ENCODE results near the gene PLD3. TPM values are rescaled to one million over a fixed set of nuclear protein-coding genes. Genes with fewer than 3 reads are reported as not detected.
A peak's percentile ranks its signal among the peaks of the same experiment; 100 is the strongest.
"Not testable (repeated sequence)": the region's sequence is repeated elsewhere in the genome, so short reads cannot be mapped to it uniquely, and the experiment has no call there.

The PLD3 gene
- polyA plus RNA-seq, 4 donors = 215 to 340 (median 265) TPM

- no peak for DNase-seq (ENCODE audit: low read depth in 4 of 4, low spot score in 2 of 4)
These were observed 12.3 kb downstream of the PLD3 start for GRCh38 chr19:40360708-40361241.

GRCh38 chr19:40362160-40362559, 13.7 kb downstream of the PLD3 start:
- no peak for DNase-seq (ENCODE audit: low read depth in 4 of 4, low spot score in 2 of 4)

- DNase-seq (ENCODE audit: low read depth in 4 of 4, low spot score in 2 of 4) = no peak
These were observed 14.6 kb downstream of the PLD3 start for GRCh38 chr19:40363069-40363468.

DNA sequence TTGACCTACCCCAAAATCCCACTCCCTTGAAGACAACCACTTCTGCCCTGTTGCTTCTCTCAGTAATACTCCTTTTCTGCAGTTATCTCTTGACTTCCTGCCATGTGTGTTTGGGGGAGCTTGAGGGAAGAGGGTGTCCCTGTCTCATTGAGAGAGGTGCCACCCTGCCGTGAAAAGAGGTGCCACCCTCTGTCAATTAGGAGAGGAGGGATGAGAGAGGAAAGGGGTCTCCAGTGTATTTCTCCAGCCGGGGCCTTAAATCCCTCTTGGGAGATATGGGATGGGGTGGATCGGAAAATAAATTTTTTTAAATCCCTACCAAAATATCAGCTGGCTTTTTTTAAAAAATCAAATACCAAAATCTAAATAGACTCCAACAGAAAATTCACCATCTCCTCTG, 16.5 kb downstream of the PLD3 start:
- DNase-seq (ENCODE audit: low read depth in 4 of 4, low spot score in 2 of 4) = no peak

GRCh38 chr19:40365613-40366401, 17.3 kb downstream of the PLD3 start:
- peak in 3 of 4 donors; percentile 68 to 80 (median 73) for DNase-seq (ENCODE audit: low read depth in 4 of 4, low spot score in 2 of 4)

GRCh38 chr19:40366697-40367561, 18.4 kb downstream of the PLD3 start:
- no peak for DNase-seq (ENCODE audit: low read depth in 4 of 4, low spot score in 2 of 4)

DNA sequence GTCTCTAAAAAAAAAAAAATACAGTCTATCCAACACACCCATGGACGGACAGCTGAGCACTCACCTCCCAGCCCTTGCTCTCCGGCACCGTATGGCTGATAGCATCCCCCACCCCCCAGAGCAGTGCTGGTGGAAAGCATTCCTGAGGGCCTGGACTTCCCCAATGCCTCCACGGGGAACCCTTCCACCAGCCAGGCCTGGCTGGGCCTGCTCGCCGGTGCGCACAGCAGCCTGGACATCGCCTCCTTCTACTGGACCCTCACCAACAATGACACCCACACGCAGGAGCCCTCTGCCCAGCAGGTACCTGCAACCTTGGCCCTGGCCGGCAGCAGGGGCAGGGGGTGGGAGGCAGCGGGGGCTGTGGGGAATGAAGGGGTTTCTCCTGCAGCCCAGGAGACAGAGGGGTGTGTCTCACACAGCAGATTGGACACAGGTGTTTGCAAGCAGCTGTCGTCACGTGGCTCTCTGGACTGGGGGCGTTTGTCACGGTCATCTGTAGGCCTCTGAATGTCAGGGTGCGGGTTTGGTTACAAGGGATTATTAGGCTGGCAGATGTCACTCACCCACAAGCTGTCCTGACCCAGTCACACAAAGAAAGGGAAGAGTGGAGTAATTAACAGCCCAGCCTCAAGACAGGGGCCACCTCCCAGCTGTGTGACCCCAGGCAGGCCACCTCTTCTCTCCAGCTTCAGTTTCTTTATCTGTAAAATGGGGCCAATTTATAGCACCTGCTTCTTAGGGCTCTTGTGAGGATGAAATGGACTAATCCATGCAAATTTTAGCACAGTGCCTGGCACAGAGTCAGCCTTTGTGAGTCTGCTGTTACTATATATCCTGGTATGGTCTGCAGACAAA, 19.3 kb downstream of the PLD3 start:
- DNase-seq (ENCODE audit: low read depth in 4 of 4, low spot score in 2 of 4) = no peak

DNA sequence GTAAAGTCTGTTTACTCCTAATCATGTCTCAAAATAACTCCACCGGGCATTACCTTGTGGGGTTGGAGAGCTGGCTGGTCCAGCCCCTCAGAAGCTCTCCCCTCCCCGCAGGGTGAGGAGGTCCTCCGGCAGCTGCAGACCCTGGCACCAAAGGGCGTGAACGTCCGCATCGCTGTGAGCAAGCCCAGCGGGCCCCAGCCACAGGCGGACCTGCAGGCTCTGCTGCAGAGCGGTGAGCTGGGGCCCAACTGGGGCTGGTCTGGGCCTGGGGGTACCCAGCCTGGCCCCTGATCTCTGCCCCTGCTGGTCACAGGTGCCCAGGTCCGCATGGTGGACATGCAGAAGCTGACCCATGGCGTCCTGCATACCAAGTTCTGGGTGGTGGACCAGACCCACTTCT, 21.3 kb downstream of the PLD3 start:
- DNase-seq (ENCODE audit: low read depth in 4 of 4, low spot score in 2 of 4) = no peak

- not testable (repeated sequence) for DNase-seq (ENCODE audit: low read depth in 4 of 4, low spot score in 2 of 4)
These were observed 21.8 kb downstream of the PLD3 start for GRCh38 chr19:40370253-40370652.

GRCh38 chr19:40370997-40371801, 22.7 kb downstream of the PLD3 start:
- no peak for DNase-seq (ENCODE audit: low read depth in 4 of 4, low spot score in 2 of 4)

- DNase-seq (ENCODE audit: low read depth in 4 of 4, low spot score in 2 of 4) = no peak
These were observed 23.3 kb downstream of the PLD3 start for GRCh38 chr19:40371802-40372122.

GRCh38 chr19:40374084-40374483, 25.6 kb downstream of the PLD3 start:
- DNase-seq (ENCODE audit: low read depth in 4 of 4, low spot score in 2 of 4) = no peak

GRCh38 chr19:40376286-40376862, 27.9 kb downstream of the PLD3 start:
- DNase-seq (ENCODE audit: low read depth in 4 of 4, low spot score in 2 of 4) = no peak

- no peak for DNase-seq (ENCODE audit: low read depth in 4 of 4, low spot score in 2 of 4)
These were observed 29.4 kb downstream of the PLD3 start for GRCh38 chr19:40377876-40378385.

- no peak for DNase-seq (ENCODE audit: low read depth in 4 of 4, low spot score in 2 of 4)
These were observed 30.0 kb downstream of the PLD3 start for GRCh38 chr19:40378509-40378908.

DNA sequence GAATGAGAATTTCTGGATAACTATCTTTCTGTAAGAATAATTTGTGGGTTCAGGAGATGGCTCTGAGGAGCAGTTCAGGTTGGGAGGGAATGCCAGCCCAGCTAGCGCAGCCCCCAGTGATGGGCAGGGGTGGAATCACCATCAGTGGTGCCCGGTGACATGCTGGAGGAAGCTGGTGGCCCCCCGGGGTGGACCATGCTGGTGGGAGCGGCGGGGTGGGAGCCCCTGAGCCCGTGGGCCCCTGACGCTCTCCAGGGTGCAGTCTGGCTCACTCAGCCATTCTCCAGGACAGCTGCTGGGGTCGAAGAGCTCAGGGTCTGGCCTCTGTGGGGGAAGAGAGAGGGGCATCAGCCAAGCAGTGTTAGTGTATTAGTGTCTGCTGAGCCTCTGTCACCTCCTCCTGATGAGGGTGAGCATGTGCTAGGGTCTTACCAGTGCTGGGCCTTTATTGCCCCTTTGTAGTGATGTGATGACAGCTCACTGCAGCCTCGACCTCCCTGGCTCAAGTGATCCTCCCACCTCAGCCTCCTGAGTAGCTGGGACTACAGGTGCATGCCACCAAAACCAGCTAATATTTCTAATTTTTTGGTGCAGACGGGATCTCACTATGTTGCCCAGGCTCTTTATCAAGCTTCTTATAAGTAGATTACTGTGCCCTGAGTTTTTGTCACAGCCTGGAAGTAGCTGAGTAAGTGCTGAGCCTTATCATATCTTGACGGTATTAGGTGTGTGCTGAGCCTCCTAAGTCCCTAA, 31.1 kb downstream of the PLD3 start:
- DNase-seq (ENCODE audit: low read depth in 4 of 4, low spot score in 2 of 4) = no peak

DNA sequence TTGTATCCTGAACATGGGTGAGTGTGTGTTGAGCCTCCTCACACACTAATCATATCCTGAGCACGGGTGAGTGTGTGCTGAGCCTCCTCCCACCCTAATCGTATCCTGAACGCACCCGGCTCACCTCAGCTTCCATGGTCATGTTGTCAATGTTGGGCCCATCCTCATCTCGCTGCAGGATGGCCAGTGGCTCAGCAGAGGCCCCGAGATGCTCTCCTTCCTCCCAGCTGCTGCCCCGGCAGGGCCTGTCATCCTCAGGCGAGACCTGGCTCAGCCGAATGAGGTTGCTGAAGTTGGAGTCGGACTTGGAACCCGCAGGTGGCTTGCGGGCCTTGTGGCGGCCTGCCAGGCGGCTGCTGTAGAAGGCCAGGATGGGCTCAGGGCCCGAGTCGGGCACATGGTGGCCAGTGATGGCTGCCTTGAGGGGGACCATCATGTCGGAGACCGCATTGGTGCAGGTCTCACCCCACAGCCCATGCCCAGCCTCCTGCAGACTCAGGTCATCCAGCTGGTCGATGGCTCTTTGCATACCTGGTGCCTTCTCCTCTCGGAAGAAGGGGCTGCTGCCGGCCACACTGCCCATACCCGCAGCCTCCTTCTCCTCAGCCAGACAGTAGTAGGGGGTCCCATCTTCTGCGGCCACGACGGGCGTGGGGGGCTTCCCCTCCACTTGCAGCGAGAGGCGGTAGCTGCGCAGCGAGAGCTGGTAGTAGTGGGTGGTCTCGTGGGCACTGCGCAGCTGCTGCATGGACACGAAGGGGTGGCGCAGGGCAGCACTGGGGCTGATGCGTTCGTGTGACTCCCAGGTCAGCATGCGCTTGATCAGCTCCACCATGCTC, 31.9 kb downstream of the PLD3 start:
- no peak for DNase-seq (ENCODE audit: low read depth in 4 of 4, low spot score in 2 of 4)

DNA sequence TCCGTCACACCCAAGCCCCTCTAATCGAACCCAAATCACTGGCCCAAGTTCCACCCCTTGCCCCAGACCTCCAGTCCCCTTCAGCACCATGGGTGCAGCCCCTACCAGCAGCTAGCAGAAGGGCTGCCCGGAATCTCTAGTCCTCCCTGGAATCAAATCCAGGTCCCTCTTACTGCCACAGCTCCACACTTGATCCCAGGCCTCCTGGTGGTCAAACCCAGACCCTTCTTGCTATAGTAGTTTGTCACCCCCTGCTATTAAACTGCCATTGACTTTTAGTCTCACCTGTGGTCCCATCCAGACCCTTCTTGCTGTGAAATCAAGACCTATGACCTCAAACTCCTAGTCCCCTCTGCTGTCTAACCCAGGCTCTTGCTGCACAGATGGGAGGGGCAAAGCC, 32.8 kb downstream of the PLD3 start:
- no peak for DNase-seq (ENCODE audit: low read depth in 4 of 4, low spot score in 2 of 4)

All from left renal cortex interstitium (tissue), 4 donors.